WTC11 (cell line): ENCODE measurements around the gene SDR9C7. TPM values are rescaled to one million over a fixed set of nuclear protein-coding genes. Genes with fewer than 3 reads are reported as not detected.

Experiments used
- AR ChIP-seq: fragments of 250-450 bp; sonication (Bioruptor Pico); IDR thresholded peaks from 2 replicates; pipeline ENCODE4 v1.9.0; 2021; ENCODE audit warnings: mild to moderate bottlenecking
- ATF2 ChIP-seq: sonication (generic); formaldehyde crosslinking; IDR thresholded peaks from 2 replicates; pipeline ENCODE4 v1.8.1; 2022; ENCODE audit warnings: low read depth, missing genetic modification reagents, borderline replicate concordance
- GTF2I ChIP-seq: fragments of 250-450 bp; sonication (Bioruptor Pico); conservative IDR thresholded peaks from 2 replicates; pipeline ENCODE4 v1.4.0; 2021; ENCODE audit warnings: mild to moderate bottlenecking
- KAT7 ChIP-seq: sonication (generic); formaldehyde crosslinking; IDR thresholded peaks from 2 replicates; pipeline ENCODE4 v1.8.1; 2023; ENCODE audit warnings: missing genetic modification reagents, mild to moderate bottlenecking, borderline replicate concordance
- NFYB ChIP-seq: sonication (generic); formaldehyde crosslinking; conservative IDR thresholded peaks from 2 replicates; pipeline ENCODE4 v1.8.0; 2022; ENCODE audit warnings: low read depth, missing genetic modification reagents
- NR2C2 ChIP-seq: sonication (generic); formaldehyde crosslinking; IDR thresholded peaks from 2 replicates; pipeline ENCODE4 v1.8.0; 2022; ENCODE audit warnings: mild to moderate bottlenecking, missing genetic modification reagents
- SOX15 ChIP-seq: fragments of 250-450 bp; sonication (Bioruptor Pico); IDR thresholded peaks from 2 replicates; pipeline ENCODE4 v1.9.0; 2021; ENCODE audit warnings: mild to moderate bottlenecking
- TCF7 ChIP-seq: sonication (generic); formaldehyde crosslinking; IDR thresholded peaks from 2 replicates; pipeline ENCODE4 v1.8.0; 2022; ENCODE audit warnings: mild to moderate bottlenecking, low read depth, missing genetic modification reagents, moderate library complexity
- total RNA-seq: library from RNA; stranded (reverse); gene quantifications from 3 replicates; pipeline ENCODE4 v1.2.3, GENCODE V29; 2021

Gene SDR9C7
- total RNA-seq, 1 experiment from 2014 or later, result not detected

- TF ChIP-seq GTF2I (CRISPR knock-in tag) (no peak), TCF7 (CRISPR knock-in tag) (no peak), NR2C2 (CRISPR knock-in tag) (no peak), KAT7 (no peak), ATF2 (no peak), SOX15 (no peak), NFYB (no peak), AR (no peak)
These were observed 60.8 kb downstream of the SDR9C7 start (continued) for GRCh38 chr12:56873382-56873781.

Other genes starting within 250 kb of the SDR9C7 start
- gene PTGES3, start 246.1 kb downstream of the SDR9C7 start, total RNA-seq, result 394 to 436 TPM (median 420 TPM) in 3 replicates
- gene NACA, start 209.1 kb downstream of the SDR9C7 start, total RNA-seq, result 987 to 1,052 TPM (median 1,025 TPM) in 3 replicates
- 51.7 to 54.5 TPM (median 54.0 TPM) in 3 replicates for gene PRIM1, start 182.1 kb downstream of the SDR9C7 start, total RNA-seq
- gene HSD17B6, start 171.1 kb downstream of the SDR9C7 start, total RNA-seq, result 2.4 to 5.6 TPM (median 4.8 TPM) in 3 replicates
- gene RDH16, start 23.2 kb upstream of the SDR9C7 start, total RNA-seq, result 0.85 to 1.2 TPM (median 1.0 TPM) in 3 replicates
- 20.2 to 23.0 TPM (median 22.5 TPM) in 3 replicates for gene ZBTB39, start 72.1 kb upstream of the SDR9C7 start, total RNA-seq
- 4.1 to 6.8 TPM (median 6.1 TPM) in 3 replicates for gene TAC3, start 82.1 kb upstream of the SDR9C7 start, total RNA-seq
- 0.32 to 0.87 TPM (median 0.71 TPM) in 3 replicates for gene MYO1A, start 115.7 kb upstream of the SDR9C7 start, total RNA-seq
- 38.3 to 41.9 TPM (median 39.6 TPM) in 3 replicates for gene NEMP1, start 144.4 kb upstream of the SDR9C7 start, total RNA-seq
- 16.5 to 20.5 TPM (median 17.2 TPM) in 3 replicates for gene NAB2, start 154.7 kb upstream of the SDR9C7 start, total RNA-seq
- gene STAT6, start 177.0 kb upstream of the SDR9C7 start, total RNA-seq, result 47.0 to 50.0 TPM (median 48.9 TPM) in 3 replicates
- gene LRP1, start 194.1 kb upstream of the SDR9C7 start, total RNA-seq, result 107 to 120 TPM (median 112 TPM) in 3 replicates
- not detected in 3 replicates for gene LRP1-AS, start 213.2 kb upstream of the SDR9C7 start, total RNA-seq